Liver (tissue), 9 donors: ENCODE measurements around the gene OR6F1. TPM values are rescaled to one million over a fixed set of nuclear protein-coding genes. Genes with fewer than 3 reads are reported as not detected.

ENCODE experiments used
- DNase-seq: peaks from one replicate; pipeline ENCODE4 v3.0.0-alpha.2; 2017; ENCODE audit warnings: low spot score
- H3K27ac ChIP-seq, 2 donors: one replicate each; pipeline ENCODE4 v1.7.0; 2013; ENCODE audit warnings: inconsistent platforms in 2 of 2, low read length in 2 of 2, control low read depth in 1 of 2, low read depth in 1 of 2, mild to moderate bottlenecking in 1 of 2
- H3K27me3 ChIP-seq, 4 donors: one replicate each; pipeline versions ENCODE4 v1.6.1 to v1.7.0; 2013; ENCODE audit warnings: low read length in 3 of 4, inconsistent platforms in 1 of 4, mild to moderate bottlenecking in 1 of 4, moderate library complexity in 1 of 4; ENCODE audit not compliant: control insufficient read depth in 4 of 4, insufficient read depth in 4 of 4
- H3K36me3 ChIP-seq, 4 donors: one replicate each; pipeline versions ENCODE4 v1.6.1 to v1.7.0; 2013; ENCODE audit warnings: low read length in 3 of 4, mild to moderate bottlenecking in 3 of 4, low read depth in 1 of 4, moderate library complexity in 1 of 4; ENCODE audit not compliant: control insufficient read depth in 4 of 4, insufficient read depth in 3 of 4
- H3K4me1 ChIP-seq, 4 donors: one replicate each; pipeline versions ENCODE4 v1.6.1 to v1.7.0; 2013; ENCODE audit warnings: low read length in 3 of 4, mild to moderate bottlenecking in 3 of 4, moderate library complexity in 1 of 4; ENCODE audit not compliant: control insufficient read depth in 4 of 4, insufficient read depth in 4 of 4
- H3K4me3 ChIP-seq, 3 donors: one replicate each; pipeline versions ENCODE4 v1.6.1 to v1.7.0; 2013; ENCODE audit warnings: low read length in 3 of 3, control low read depth in 1 of 3, low read depth in 1 of 3, mild to moderate bottlenecking in 1 of 3
- H3K9ac ChIP-seq, 2 donors: one replicate each; pipeline ENCODE4 v1.7.0; 2013; ENCODE audit warnings: low read length in 2 of 2, mild to moderate bottlenecking in 2 of 2, moderate library complexity in 2 of 2, control low read depth in 1 of 2, low read depth in 1 of 2
- H3K9me3 ChIP-seq, 4 donors: one replicate each; pipeline versions ENCODE4 v1.6.1 to v1.7.0; 2013; ENCODE audit warnings: low read length in 3 of 4; ENCODE audit not compliant: control insufficient read depth in 4 of 4
- EGR1 ChIP-seq, 2 donors: IDR thresholded peaks; 2 replicates each; pipeline ENCODE4 v1.6.1; 2016 to 2018; ENCODE audit warnings: antibody characterized with exemption in 2 of 2, low read depth in 2 of 2
- FOXA2 ChIP-seq: IDR thresholded peaks from 2 replicates; pipeline ENCODE4 v1.6.1; 2016; ENCODE audit warnings: antibody characterized with exemption
- GABPA ChIP-seq, 2 donors: IDR thresholded peaks in 1 of 2; conservative IDR thresholded peaks in 1 of 2; 2 replicates each; pipeline ENCODE4 v1.6.1; 2016; ENCODE audit warnings: antibody characterized with exemption in 2 of 2, mild to moderate bottlenecking in 1 of 2, moderate library complexity in 1 of 2
- HNF4A ChIP-seq, 2 donors: conservative IDR thresholded peaks; 2 replicates each; pipeline ENCODE4 v1.6.1; 2016; ENCODE audit warnings: antibody characterized with exemption in 2 of 2, mild to moderate bottlenecking in 2 of 2
- HNF4G ChIP-seq: IDR thresholded peaks from 2 replicates; pipeline ENCODE4 v1.6.1; 2016; ENCODE audit warnings: antibody characterized with exemption
- JUND ChIP-seq, 2 donors: IDR thresholded peaks; 2 replicates each; pipeline ENCODE4 v1.6.1; 2016; ENCODE audit warnings: antibody characterized with exemption in 2 of 2
- NR2F2 ChIP-seq: IDR thresholded peaks from 2 replicates; pipeline ENCODE4 v1.6.1; 2016; ENCODE audit warnings: antibody characterized with exemption
- RAD21 ChIP-seq, 2 donors: IDR thresholded peaks; 2 replicates each; pipeline ENCODE4 v1.6.1; 2016; ENCODE audit warnings: antibody characterized with exemption in 2 of 2, mild to moderate bottlenecking in 2 of 2
- RXRA ChIP-seq, 2 donors: IDR thresholded peaks; 2 replicates each; pipeline ENCODE4 v1.6.1; 2017 to 2018; ENCODE audit warnings: antibody characterized with exemption in 2 of 2, mild to moderate bottlenecking in 1 of 2
- SP1 ChIP-seq: IDR thresholded peaks from 2 replicates; pipeline ENCODE4 v1.6.1; 2018; ENCODE audit warnings: antibody characterized with exemption, mild to moderate bottlenecking
- TAF1 ChIP-seq: conservative IDR thresholded peaks from 2 replicates; pipeline ENCODE4 v1.6.1; 2016; ENCODE audit warnings: antibody characterized with exemption, mild to moderate bottlenecking
- WGBS: extraction: QIAGEN DNeasy Blood & Tissue Kit; methylation state at CpG from one replicate; pipeline ENCODE4 v1.1.7; 2013; 5-methylcytosine and 5-hydroxymethylcytosine counted together
- polyA plus RNA-seq, 2 donors: library from polyadenylated mRNA; stranded (reverse) in 1 of 2; unstranded in 1 of 2; fragments of 200-250 nt in 1 of 2; fragments of >200 nt in 1 of 2; fragmentation: Nextera tagmentation in 1 of 2; extraction: Ambion mirVana in 1 of 2; gene quantifications; one replicate each; pipeline versions ENCODE4 v1.2.1 to v1.2.3, GENCODE V29; 2013 to 2015
- total RNA-seq, 2 donors: library from RNA; depleted of rRNA; stranded (reverse); fragments of >200 nt; gene quantifications; one replicate each; pipeline ENCODE4 v1.2.3, GENCODE V29; 2014
- TF ChIP-seq, protein P1 (sequence below): IDR thresholded peaks from 2 replicates; pipeline ENCODE4 v1.6.1; 2016; ENCODE audit warnings: antibody characterized with exemption
- TF ChIP-seq, protein P2 (sequence below): IDR thresholded peaks from 2 replicates; pipeline ENCODE4 v1.6.1; 2016; ENCODE audit warnings: antibody characterized with exemption, mild to moderate bottlenecking
- TF ChIP-seq, protein P3 (sequence below): IDR thresholded peaks from 2 replicates; pipeline ENCODE4 v1.6.1; 2016; ENCODE audit warnings: antibody characterized with exemption
- TF ChIP-seq, protein P4 (sequence below): IDR thresholded peaks from 2 replicates; pipeline ENCODE4 v1.6.1; 2016; ENCODE audit warnings: antibody characterized with exemption
- TF ChIP-seq, protein P5 (sequence below): fragments of 150-350 bp; IDR thresholded peaks from 2 replicates; pipeline ENCODE4 v1.5.1; 2017; ENCODE audit warnings: improper control_type of control experiment, low read depth, low read length; ENCODE audit not compliant: missing input control
- donor health status: healthy.
- donor health status: healthy.
- donor health status: healthy.
- donor health status: healthy.
- donor health status: healthy.

Gene OR6F1
- total and polyA plus RNA-seq, 4 donors, result not detected

DNA sequence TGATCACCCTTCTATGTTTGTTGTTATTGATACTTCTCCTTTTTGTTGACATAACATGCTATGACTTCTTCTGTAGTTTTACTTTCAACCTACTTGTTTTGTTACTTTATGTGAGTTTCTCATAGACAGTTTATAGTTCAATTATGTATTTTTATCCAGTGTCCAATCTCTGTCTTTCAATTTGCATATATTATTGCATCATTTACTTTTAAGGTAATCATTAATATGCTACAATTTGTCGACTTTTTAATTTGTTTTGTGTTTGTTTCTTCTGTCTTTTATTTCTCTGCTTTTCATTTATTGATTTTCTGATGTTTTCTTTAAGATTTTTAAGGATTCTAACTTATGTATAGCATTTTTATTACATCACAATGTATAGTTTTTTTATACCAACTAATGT is 47.2 kb downstream of the OR6F1 start:
- Histone ChIP-seq H3K4me1 (no peaks in the 10 kb centered on the region), H3K27me3 (no peaks in the 10 kb centered on the region), H3K9me3 (no peaks in the 10 kb centered on the region), H3K36me3 (no peaks in the 10 kb centered on the region), H3K4me3 (no peak overlapping the region), H3K9ac (no peak overlapping the region), H3K27ac (no peak overlapping the region)
- TF ChIP-seq EGR1 (IDR thresholded peaks at IDR 0.05; ENCODE audit: low read depth in 2 of 2) (no peak), HNF4G (no peak), RXRA (IDR thresholded peaks at IDR 0.05) (no peak), HNF4A (conservative IDR thresholded peaks at IDR 0.05) (no peak), FOXA2 (no peak), TAF1 (no peak), GABPA (IDR thresholded peaks at IDR 0.05 in 1 of 2, conservative IDR thresholded peaks at IDR 0.05 in 1 of 2) (no peak), NR2F2 (no peak), RAD21 (IDR thresholded peaks at IDR 0.05) (no peak), SP1 (no peak), JUND (IDR thresholded peaks at IDR 0.05) (no peak)
- TF ChIP-seq, protein P1, sequence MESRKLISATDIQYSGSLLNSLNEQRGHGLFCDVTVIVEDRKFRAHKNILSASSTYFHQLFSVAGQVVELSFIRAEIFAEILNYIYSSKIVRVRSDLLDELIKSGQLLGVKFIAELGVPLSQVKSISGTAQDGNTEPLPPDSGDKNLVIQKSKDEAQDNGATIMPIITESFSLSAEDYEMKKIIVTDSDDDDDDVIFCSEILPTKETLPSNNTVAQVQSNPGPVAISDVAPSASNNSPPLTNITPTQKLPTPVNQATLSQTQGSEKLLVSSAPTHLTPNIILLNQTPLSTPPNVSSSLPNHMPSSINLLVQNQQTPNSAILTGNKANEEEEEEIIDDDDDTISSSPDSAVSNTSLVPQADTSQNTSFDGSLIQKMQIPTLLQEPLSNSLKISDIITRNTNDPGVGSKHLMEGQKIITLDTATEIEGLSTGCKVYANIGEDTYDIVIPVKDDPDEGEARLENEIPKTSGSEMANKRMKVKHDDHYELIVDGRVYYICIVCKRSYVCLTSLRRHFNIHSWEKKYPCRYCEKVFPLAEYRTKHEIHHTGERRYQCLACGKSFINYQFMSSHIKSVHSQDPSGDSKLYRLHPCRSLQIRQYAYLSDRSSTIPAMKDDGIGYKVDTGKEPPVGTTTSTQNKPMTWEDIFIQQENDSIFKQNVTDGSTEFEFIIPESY, result no peak
- TF ChIP-seq, protein P2, sequence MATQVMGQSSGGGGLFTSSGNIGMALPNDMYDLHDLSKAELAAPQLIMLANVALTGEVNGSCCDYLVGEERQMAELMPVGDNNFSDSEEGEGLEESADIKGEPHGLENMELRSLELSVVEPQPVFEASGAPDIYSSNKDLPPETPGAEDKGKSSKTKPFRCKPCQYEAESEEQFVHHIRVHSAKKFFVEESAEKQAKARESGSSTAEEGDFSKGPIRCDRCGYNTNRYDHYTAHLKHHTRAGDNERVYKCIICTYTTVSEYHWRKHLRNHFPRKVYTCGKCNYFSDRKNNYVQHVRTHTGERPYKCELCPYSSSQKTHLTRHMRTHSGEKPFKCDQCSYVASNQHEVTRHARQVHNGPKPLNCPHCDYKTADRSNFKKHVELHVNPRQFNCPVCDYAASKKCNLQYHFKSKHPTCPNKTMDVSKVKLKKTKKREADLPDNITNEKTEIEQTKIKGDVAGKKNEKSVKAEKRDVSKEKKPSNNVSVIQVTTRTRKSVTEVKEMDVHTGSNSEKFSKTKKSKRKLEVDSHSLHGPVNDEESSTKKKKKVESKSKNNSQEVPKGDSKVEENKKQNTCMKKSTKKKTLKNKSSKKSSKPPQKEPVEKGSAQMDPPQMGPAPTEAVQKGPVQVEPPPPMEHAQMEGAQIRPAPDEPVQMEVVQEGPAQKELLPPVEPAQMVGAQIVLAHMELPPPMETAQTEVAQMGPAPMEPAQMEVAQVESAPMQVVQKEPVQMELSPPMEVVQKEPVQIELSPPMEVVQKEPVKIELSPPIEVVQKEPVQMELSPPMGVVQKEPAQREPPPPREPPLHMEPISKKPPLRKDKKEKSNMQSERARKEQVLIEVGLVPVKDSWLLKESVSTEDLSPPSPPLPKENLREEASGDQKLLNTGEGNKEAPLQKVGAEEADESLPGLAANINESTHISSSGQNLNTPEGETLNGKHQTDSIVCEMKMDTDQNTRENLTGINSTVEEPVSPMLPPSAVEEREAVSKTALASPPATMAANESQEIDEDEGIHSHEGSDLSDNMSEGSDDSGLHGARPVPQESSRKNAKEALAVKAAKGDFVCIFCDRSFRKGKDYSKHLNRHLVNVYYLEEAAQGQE, result no peak
- TF ChIP-seq, protein P3, sequence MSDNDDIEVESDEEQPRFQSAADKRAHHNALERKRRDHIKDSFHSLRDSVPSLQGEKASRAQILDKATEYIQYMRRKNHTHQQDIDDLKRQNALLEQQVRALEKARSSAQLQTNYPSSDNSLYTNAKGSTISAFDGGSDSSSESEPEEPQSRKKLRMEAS, result no peak
- TF ChIP-seq, protein P4, sequence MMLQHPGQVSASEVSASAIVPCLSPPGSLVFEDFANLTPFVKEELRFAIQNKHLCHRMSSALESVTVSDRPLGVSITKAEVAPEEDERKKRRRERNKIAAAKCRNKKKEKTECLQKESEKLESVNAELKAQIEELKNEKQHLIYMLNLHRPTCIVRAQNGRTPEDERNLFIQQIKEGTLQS, result no peak
- TF ChIP-seq, protein P5, sequence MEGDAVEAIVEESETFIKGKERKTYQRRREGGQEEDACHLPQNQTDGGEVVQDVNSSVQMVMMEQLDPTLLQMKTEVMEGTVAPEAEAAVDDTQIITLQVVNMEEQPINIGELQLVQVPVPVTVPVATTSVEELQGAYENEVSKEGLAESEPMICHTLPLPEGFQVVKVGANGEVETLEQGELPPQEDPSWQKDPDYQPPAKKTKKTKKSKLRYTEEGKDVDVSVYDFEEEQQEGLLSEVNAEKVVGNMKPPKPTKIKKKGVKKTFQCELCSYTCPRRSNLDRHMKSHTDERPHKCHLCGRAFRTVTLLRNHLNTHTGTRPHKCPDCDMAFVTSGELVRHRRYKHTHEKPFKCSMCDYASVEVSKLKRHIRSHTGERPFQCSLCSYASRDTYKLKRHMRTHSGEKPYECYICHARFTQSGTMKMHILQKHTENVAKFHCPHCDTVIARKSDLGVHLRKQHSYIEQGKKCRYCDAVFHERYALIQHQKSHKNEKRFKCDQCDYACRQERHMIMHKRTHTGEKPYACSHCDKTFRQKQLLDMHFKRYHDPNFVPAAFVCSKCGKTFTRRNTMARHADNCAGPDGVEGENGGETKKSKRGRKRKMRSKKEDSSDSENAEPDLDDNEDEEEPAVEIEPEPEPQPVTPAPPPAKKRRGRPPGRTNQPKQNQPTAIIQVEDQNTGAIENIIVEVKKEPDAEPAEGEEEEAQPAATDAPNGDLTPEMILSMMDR, result no peak
- no peak for DNase-seq
- 29% methylated on average over 1 of the region's 1 CpG for WGBS

Other genes with a start within 250 kb of the OR6F1 start
- gene OR2C3, start 180.2 kb downstream of the OR6F1 start, total RNA-seq, result under 1 TPM in 1 of 2 donors, not detected in 1; 0.05 TPM
- not detected for gene OR2C3, start 180.2 kb downstream of the OR6F1 start, polyA plus RNA-seq
- 1 to 10 TPM in 1 of 2 donors, not detected in 1; 1.8 TPM for gene GCSAML, start 167.5 kb downstream of the OR6F1 start, total RNA-seq
- under 1 TPM in 1 of 2 donors, not detected in 1; 0.03 TPM for gene GCSAML, start 167.5 kb downstream of the OR6F1 start, polyA plus RNA-seq
- gene OR2G2, start 128.3 kb downstream of the OR6F1 start, total RNA-seq, result not detected
- not detected for gene OR2G2, start 128.3 kb downstream of the OR6F1 start, polyA plus RNA-seq
- not detected for gene OR2G3, start 111.1 kb downstream of the OR6F1 start, total RNA-seq
- not detected for gene OR2G3, start 111.1 kb downstream of the OR6F1 start, polyA plus RNA-seq
- not detected for gene OR13G1, start 36.9 kb downstream of the OR6F1 start, total RNA-seq
- not detected for gene OR13G1, start 36.9 kb downstream of the OR6F1 start, polyA plus RNA-seq
- gene OR14K1, start 22.0 kb upstream of the OR6F1 start, total RNA-seq, result not detected
- not detected for gene OR14K1, start 22.0 kb upstream of the OR6F1 start, polyA plus RNA-seq
- not detected for gene OR14A2, start 31.5 kb upstream of the OR6F1 start, total RNA-seq
- not detected for gene OR14A2, start 31.5 kb upstream of the OR6F1 start, polyA plus RNA-seq
- not detected for gene OR1C1, start 43.9 kb upstream of the OR6F1 start, total RNA-seq
- gene OR1C1, start 43.9 kb upstream of the OR6F1 start, polyA plus RNA-seq, result not detected
- gene OR14A16, start 107.5 kb upstream of the OR6F1 start, total RNA-seq, result not detected
- not detected for gene OR14A16, start 107.5 kb upstream of the OR6F1 start, polyA plus RNA-seq
- gene OR11L1, start 125.2 kb upstream of the OR6F1 start, total RNA-seq, result not detected
- gene OR11L1, start 125.2 kb upstream of the OR6F1 start, polyA plus RNA-seq, result not detected
- gene TRIM58, start 140.5 kb upstream of the OR6F1 start, total RNA-seq, result 10 to 100 TPM in 1 of 2 donors, under 1 TPM in 1; 0.17 to 88.7 TPM
- under 1 TPM; 0.06 to 0.10 TPM for gene TRIM58, start 140.5 kb upstream of the OR6F1 start, polyA plus RNA-seq
- gene OR2W3, start 178.9 kb upstream of the OR6F1 start, total RNA-seq, result 10 to 100 TPM in 1 of 2 donors, not detected in 1; 13.4 TPM
- gene OR2W3, start 178.9 kb upstream of the OR6F1 start, polyA plus RNA-seq, result not detected
- gene OR2T8, start 203.6 kb upstream of the OR6F1 start, total RNA-seq, result under 1 TPM in 1 of 2 donors, not detected in 1; 0.70 TPM
- not detected for gene OR2T8, start 203.6 kb upstream of the OR6F1 start, polyA plus RNA-seq
- not detected for gene OR2AJ1, start 208.2 kb upstream of the OR6F1 start, total RNA-seq
- gene OR2AJ1, start 208.2 kb upstream of the OR6F1 start, polyA plus RNA-seq, result not detected
- under 1 TPM; 0.08 to 0.09 TPM for gene OR2L8, start 232.2 kb upstream of the OR6F1 start, total RNA-seq
- not detected for gene OR2L8, start 232.2 kb upstream of the OR6F1 start, polyA plus RNA-seq
- not detected for gene OR2AK2, start 248.6 kb upstream of the OR6F1 start, total RNA-seq
- gene OR2AK2, start 248.6 kb upstream of the OR6F1 start, polyA plus RNA-seq, result not detected